Measurements from ENCODE around the gene XIRP1.

- TF ChIP-seq, protein P1, sequence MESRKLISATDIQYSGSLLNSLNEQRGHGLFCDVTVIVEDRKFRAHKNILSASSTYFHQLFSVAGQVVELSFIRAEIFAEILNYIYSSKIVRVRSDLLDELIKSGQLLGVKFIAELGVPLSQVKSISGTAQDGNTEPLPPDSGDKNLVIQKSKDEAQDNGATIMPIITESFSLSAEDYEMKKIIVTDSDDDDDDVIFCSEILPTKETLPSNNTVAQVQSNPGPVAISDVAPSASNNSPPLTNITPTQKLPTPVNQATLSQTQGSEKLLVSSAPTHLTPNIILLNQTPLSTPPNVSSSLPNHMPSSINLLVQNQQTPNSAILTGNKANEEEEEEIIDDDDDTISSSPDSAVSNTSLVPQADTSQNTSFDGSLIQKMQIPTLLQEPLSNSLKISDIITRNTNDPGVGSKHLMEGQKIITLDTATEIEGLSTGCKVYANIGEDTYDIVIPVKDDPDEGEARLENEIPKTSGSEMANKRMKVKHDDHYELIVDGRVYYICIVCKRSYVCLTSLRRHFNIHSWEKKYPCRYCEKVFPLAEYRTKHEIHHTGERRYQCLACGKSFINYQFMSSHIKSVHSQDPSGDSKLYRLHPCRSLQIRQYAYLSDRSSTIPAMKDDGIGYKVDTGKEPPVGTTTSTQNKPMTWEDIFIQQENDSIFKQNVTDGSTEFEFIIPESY (IDR thresholded peaks at IDR 0.05; ENCODE audit: extremely low read depth, insufficient replicate concordance, low read length): no peak
- TF ChIP-seq CTCF (IDR thresholded peaks at IDR 0.05 in 2 of 3, conservative IDR thresholded peaks at IDR 0.05 in 1 of 3; ENCODE audit: borderline replicate concordance in 1 of 3, insufficient read depth in 1 of 3, low read depth in 2 of 3, low read length in 2 of 3) (no peak), POLR2A (IDR thresholded peaks at IDR 0.05; ENCODE audit: borderline replicate concordance, extremely low read depth, insufficient read depth, insufficient read length) (no peak), SIN3A (IDR thresholded peaks at IDR 0.05; ENCODE audit: low read depth) (no peak), POLR2AphosphoS5 (IDR thresholded peaks at IDR 0.05; ENCODE audit: low read depth, low read length) (no peak), ATF3 (IDR thresholded peaks at IDR 0.05) (no peak), CEBPB (IDR thresholded peaks at IDR 0.05; ENCODE audit: low read depth) (no peak), EZH2 (IDR thresholded peaks at IDR 0.05) (no peak), EZH2phosphoT487 (IDR thresholded peaks at IDR 0.05; ENCODE audit: borderline replicate concordance) (no peak), ZNF274 (IDR thresholded peaks at IDR 0.05; ENCODE audit: low read depth, low read length) (no peak), REST (IDR thresholded peaks at IDR 0.05; ENCODE audit: low read depth) (no peak), SRF (IDR thresholded peaks at IDR 0.05; ENCODE audit: low read depth) (no peak), FOSL1 (IDR thresholded peaks at IDR 0.05; ENCODE audit: low read depth) (no peak)
Observed at GRCh38 chr3:39191111-39191510, 1.3 kb downstream of the XIRP1 start.

Data from HCT116 (cell line).